Neural cell (in vitro differentiated cells): ENCODE measurements around the gene HSFX3. TPM values are rescaled to one million over a fixed set of nuclear protein-coding genes. Genes with fewer than 3 reads are reported as not detected.

Source experiments
- H2AFZ ChIP-seq: fragments of 200-600, 300-800 bp; sonication (generic), shearing (Covaris generic); 2 replicates; pipeline ENCODE4 v1.6.0; 2014; ENCODE audit warnings: low read depth, mild to moderate bottlenecking, antibody characterized with exemption, low read length, moderate library complexity
- H3F3A ChIP-seq: fragments of 200-600 bp; shearing (Covaris generic); 2 replicates; pipeline ENCODE4 v1.6.1; 2016; ENCODE audit warnings: mild to moderate bottlenecking, moderate library complexity, mixed read lengths, antibody characterized with exemption, low read length; ENCODE audit not compliant: insufficient read depth, poor library complexity, severe bottlenecking
- H3K27ac ChIP-seq: fragments of 200-600, 300-800 bp; sonication (generic), shearing (Covaris generic); 2 replicates; pipeline ENCODE4 v1.5.1; 2014; ENCODE audit warnings: mild to moderate bottlenecking, low read length, moderate library complexity
- H3K27me3 ChIP-seq: fragments of 300-800, 200-600 bp; sonication (generic), shearing (Covaris generic); 2 replicates; pipeline ENCODE4 v1.6.0; 2014; ENCODE audit warnings: mild to moderate bottlenecking, low read depth, low read length, moderate library complexity; ENCODE audit not compliant: insufficient read depth
- H3K36me3 ChIP-seq: fragments of 300-800, 200-600 bp; sonication (generic), shearing (Covaris generic); 2 replicates; pipeline ENCODE4 v1.5.1; 2014; ENCODE audit warnings: mild to moderate bottlenecking, antibody characterized with exemption, low read length, moderate library complexity; ENCODE audit not compliant: insufficient read depth
- H3K4me2 ChIP-seq: fragments of 300-800, 200-600 bp; sonication (generic), shearing (Covaris generic); 2 replicates; pipeline ENCODE4 v1.6.0; 2014; ENCODE audit warnings: mild to moderate bottlenecking, low read length
- H3K4me3 ChIP-seq: fragments of 300-800, 200-600 bp; sonication (generic), shearing (Covaris generic); 2 replicates; pipeline ENCODE4 v1.5.1; 2014; ENCODE audit warnings: mild to moderate bottlenecking, low read length, moderate library complexity
- H3K79me2 ChIP-seq: fragments of 200-600 bp; shearing (Covaris generic); replicated peaks from 2 replicates; pipeline ENCODE4 v1.6.0; 2014; ENCODE audit warnings: mild to moderate bottlenecking, low read length, moderate library complexity; ENCODE audit not compliant: insufficient read depth
- H3K9ac ChIP-seq: fragments of 300-800, 200-600 bp; sonication (generic), shearing (Covaris generic); 2 replicates; pipeline ENCODE4 v1.6.1; 2016; ENCODE audit warnings: mild to moderate bottlenecking, low read length, mixed read lengths
- H3K9me2 ChIP-seq: fragments of 200-600 bp; shearing (Covaris generic); 2 replicates; pipeline ENCODE4 v1.6.1; 2016; ENCODE audit warnings: mild to moderate bottlenecking, low read length, mixed read lengths; ENCODE audit not compliant: insufficient read depth
- H3K9me3 ChIP-seq: fragments of 200-600, 300-800 bp; sonication (generic), shearing (Covaris generic); 2 replicates; pipeline ENCODE4 v1.6.1; 2016; ENCODE audit warnings: mild to moderate bottlenecking, mixed run types, low read length, moderate library complexity, mixed read lengths
- H4K20me1 ChIP-seq: fragments of 200-600 bp; shearing (Covaris generic); 2 replicates; pipeline ENCODE4 v1.6.1; 2016; ENCODE audit warnings: mild to moderate bottlenecking, mixed run types; ENCODE audit not compliant: insufficient read depth
- CTCF ChIP-seq: fragments of 450-650 bp; IDR thresholded peaks from 2 replicates; pipeline ENCODE4 v1.5.1; 2014; ENCODE audit warnings: antibody characterized with exemption, mild to moderate bottlenecking, moderate library complexity; ENCODE audit not compliant: poor library complexity, severe bottlenecking
- EP300 ChIP-seq: fragments of 450-650 bp; conservative IDR thresholded peaks from 2 replicates; pipeline ENCODE4 v1.6.1; 2014; ENCODE audit warnings: antibody characterized with exemption, mild to moderate bottlenecking, moderate library complexity; ENCODE audit not compliant: poor library complexity, severe bottlenecking
- EZH2 ChIP-seq: fragments of 200-600, 300-800 bp; shearing (Covaris generic), sonication (generic); IDR thresholded peaks from 2 replicates; pipeline ENCODE4 v1.6.1; 2014; ENCODE audit warnings: antibody characterized with exemption, low read length, borderline replicate concordance, mild to moderate bottlenecking; ENCODE audit not compliant: insufficient read depth, poor library complexity, severe bottlenecking
- MXI1 ChIP-seq: fragments of 450-650 bp; conservative IDR thresholded peaks from 2 replicates; pipeline ENCODE4 v1.6.1; 2014; ENCODE audit warnings: antibody characterized with exemption, mild to moderate bottlenecking; ENCODE audit not compliant: poor library complexity, severe bottlenecking
- POLR2AphosphoS5 ChIP-seq: IDR thresholded peaks from 2 replicates; pipeline ENCODE4 v1.6.1; 2012
- RAD21 ChIP-seq: fragments of 450-650 bp; conservative IDR thresholded peaks from 2 replicates; pipeline ENCODE4 v1.6.1; 2014; ENCODE audit warnings: antibody characterized with exemption, mild to moderate bottlenecking, moderate library complexity
- REST ChIP-seq: IDR thresholded peaks from 2 replicates; pipeline ENCODE4 v1.6.1; 2012; ENCODE audit warnings: borderline replicate concordance
- SMC3 ChIP-seq: fragments of 450-650 bp; conservative IDR thresholded peaks from 2 replicates; pipeline ENCODE4 v1.6.1; 2014; ENCODE audit warnings: antibody characterized with exemption, mild to moderate bottlenecking, moderate library complexity; ENCODE audit not compliant: poor library complexity
- TAF1 ChIP-seq: IDR thresholded peaks from 2 replicates; pipeline ENCODE4 v1.6.1; 2012; ENCODE audit warnings: low read depth
- polyA plus RNA-seq: library from polyadenylated mRNA; depleted of rRNA; stranded (reverse); fragments of >200 nt; gene quantifications from 2 replicates; pipeline ENCODE4 v1.2.3, GENCODE V29; 2014

Gene HSFX3
- polyA plus RNA-seq, 1 donor from 2014 or later: not detected

DNA sequence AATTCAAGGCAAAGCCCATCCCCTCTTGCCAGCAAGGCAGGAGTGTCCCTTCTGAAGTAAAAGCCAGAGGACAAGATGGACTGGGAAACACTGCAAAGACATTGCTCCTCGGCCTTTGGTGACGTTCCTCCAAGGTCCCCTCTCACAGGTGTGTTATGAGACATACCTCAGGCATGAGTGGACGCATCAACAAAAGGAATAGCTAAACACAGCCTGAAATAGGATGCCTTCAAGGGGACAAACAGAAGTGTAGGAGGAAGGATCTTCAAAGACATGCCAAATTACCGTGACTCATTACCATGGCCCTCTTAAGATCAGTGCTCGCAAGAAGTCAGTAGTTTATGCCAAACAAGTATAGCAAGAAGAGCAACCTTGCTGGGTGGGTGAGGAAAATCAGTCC, 38.6 kb downstream of the HSFX3 start:
- H3K4me3 ChIP-seq: no peak overlapping the region
- no peaks in the 10 kb centered on the region for H3F3A ChIP-seq
- H3K27me3 ChIP-seq: no peaks in the 10 kb centered on the region
- H2AFZ ChIP-seq: no peak overlapping the region
- H3K9me2 ChIP-seq: no peaks in the 10 kb centered on the region
- H3K9ac ChIP-seq: no peak overlapping the region
- no peaks in the 10 kb centered on the region for H3K9me3 ChIP-seq
- H3K27ac ChIP-seq: no peak overlapping the region
- H4K20me1 ChIP-seq: no peaks in the 10 kb centered on the region
- TF ChIP-seq POLR2AphosphoS5 (no peak), SMC3 (no peak), EZH2 (no peak)
- no peaks in the 10 kb centered on the region for H3K36me3 ChIP-seq
- H3K79me2 ChIP-seq: no peaks in the 10 kb centered on the region
- no peak overlapping the region for H3K4me2 ChIP-seq

- Histone ChIP-seq H3K9me2 (no peaks in the 10 kb centered on the region), H3K36me3 (no peaks in the 10 kb centered on the region), H3K4me3 (no peak overlapping the region), H3K27me3 (no peaks in the 10 kb centered on the region), H3F3A (no peaks in the 10 kb centered on the region), H3K9me3 (no peaks in the 10 kb centered on the region), H3K9ac (no peak overlapping the region), H3K79me2 (no peaks in the 10 kb centered on the region), H4K20me1 (no peaks in the 10 kb centered on the region), H3K4me2 (no peak overlapping the region), H2AFZ (no peak overlapping the region), H3K27ac (no peak overlapping the region)
- TF ChIP-seq REST (no peak), RAD21 (no peak), EP300 (no peak), CTCF (no peak), MXI1 (no peak), EZH2 (no peak), TAF1 (no peak), POLR2AphosphoS5 (no peak), SMC3 (no peak)
These were observed 39.3 kb downstream of the HSFX3 start for GRCh38 chrX:149510386-149510785.

GRCh38 chrX:149508467-149508866, 41.3 kb downstream of the HSFX3 start:
- H3K27ac ChIP-seq: no peak overlapping the region
- no peaks in the 10 kb centered on the region for H3K27me3 ChIP-seq
- no peaks in the 10 kb centered on the region for H3K79me2 ChIP-seq
- no peaks in the 10 kb centered on the region for H3K9me2 ChIP-seq
- no peaks in the 10 kb centered on the region for H3K36me3 ChIP-seq
- no peaks in the 10 kb centered on the region for H3K9me3 ChIP-seq
- TF ChIP-seq EP300: no peak
- no peak for TF ChIP-seq RAD21
- no peak for TF ChIP-seq REST
- no peak for TF ChIP-seq SMC3
- no peak for TF ChIP-seq TAF1
- TF ChIP-seq POLR2AphosphoS5: no peak
- TF ChIP-seq EZH2: no peak
- no peaks in the 10 kb centered on the region for H3F3A ChIP-seq
- H2AFZ ChIP-seq: no peak overlapping the region
- H3K4me2 ChIP-seq: no peak overlapping the region
- H3K4me3 ChIP-seq: no peak overlapping the region
- H4K20me1 ChIP-seq: no peaks in the 10 kb centered on the region
- H3K9ac ChIP-seq: no peak overlapping the region
